Upper lobe of right lung (tissue), 1 donor: ENCODE results near the gene JUNB. TPM values are rescaled to one million over a fixed set of nuclear protein-coding genes. Genes with fewer than 3 reads are reported as not detected.

Experiments
- ATAC-seq: fragments of 200-7000 bp; cut with Tn5 transposase; one replicate; pipeline ENCODE4 v1.9.1; 2020; ENCODE audit warnings: mild to moderate bottlenecking, moderate library complexity
- DNase-seq: peaks from one replicate; pipeline ENCODE4 v3.0.0-alpha.2; 2020
- H3K27ac ChIP-seq: fragments of 200-600 bp; one replicate; pipeline ENCODE4 v1.8.0; 2022
- H3K27me3 ChIP-seq: fragments of 200-600 bp; one replicate; pipeline ENCODE4 v1.8.0; 2022; ENCODE audit warnings: mild to moderate bottlenecking
- H3K36me3 ChIP-seq: fragments of 200-600 bp; one replicate; pipeline ENCODE4 v1.8.0; 2022
- H3K4me1 ChIP-seq: fragments of 200-600 bp; one replicate; pipeline ENCODE4 v1.8.0; 2022
- H3K4me3 ChIP-seq: fragments of 200-600 bp; one replicate; pipeline ENCODE4 v1.8.0; 2022; ENCODE audit warnings: mild to moderate bottlenecking
- H3K9me3 ChIP-seq: fragments of 200-600 bp; one replicate; pipeline ENCODE4 v1.8.0; 2022
- CTCF ChIP-seq: fragments of 200-600 bp; IDR thresholded peaks from one replicate; pipeline ENCODE4 v1.8.0; 2022; ENCODE audit warnings: antibody characterized with exemption
- intact Hi-C: fragments of 100-400 bp; cut with DNase I; formaldehyde crosslinking; loops from one replicate; pipeline ENCODE4 v1.11.0; 2022
- total RNA-seq: library from RNA; stranded (reverse); fragmentation: NEBNext Ultra II Directional; extraction: Animal tissue kit (Norgen Biotek cat#: 25700); gene quantifications from one replicate; pipeline ENCODE4 v1.2.1, GENCODE V29; 2021
- donor health status: DM: no; HTN: yes; CAD: no; lungs with severe emphysema.

Gene JUNB
- total RNA-seq, 1 donor from 2014 or later, result 174 TPM

- peaks cover 91% of the 10 kb centered on the region for H3K27me3 ChIP-seq
- no peaks in the 10 kb centered on the region for H3K36me3 ChIP-seq
- DNase-seq, result no peak
- no peaks in the 10 kb centered on the region for H3K9me3 ChIP-seq
- intact Hi-C loops, result no loop called here
- no peak within 1 kb of the TSS for H3K27ac ChIP-seq
- peak within 1 kb of the TSS; percentile 40 for H3K4me3 ChIP-seq
- TF ChIP-seq CTCF, result no peak
- ATAC-seq, result no peak
- peaks cover 13% of the 10 kb centered on the region for H3K4me1 ChIP-seq
These were observed 43.3 kb downstream of the JUNB start, which contains the start of gene RTBDN for GRCh38 chr19:12834566-12834943. Gene RTBDN (minus strand): TSS chr19:12834579. CDS start chr19:12829979, 4,600 bp downstream.

DNA sequence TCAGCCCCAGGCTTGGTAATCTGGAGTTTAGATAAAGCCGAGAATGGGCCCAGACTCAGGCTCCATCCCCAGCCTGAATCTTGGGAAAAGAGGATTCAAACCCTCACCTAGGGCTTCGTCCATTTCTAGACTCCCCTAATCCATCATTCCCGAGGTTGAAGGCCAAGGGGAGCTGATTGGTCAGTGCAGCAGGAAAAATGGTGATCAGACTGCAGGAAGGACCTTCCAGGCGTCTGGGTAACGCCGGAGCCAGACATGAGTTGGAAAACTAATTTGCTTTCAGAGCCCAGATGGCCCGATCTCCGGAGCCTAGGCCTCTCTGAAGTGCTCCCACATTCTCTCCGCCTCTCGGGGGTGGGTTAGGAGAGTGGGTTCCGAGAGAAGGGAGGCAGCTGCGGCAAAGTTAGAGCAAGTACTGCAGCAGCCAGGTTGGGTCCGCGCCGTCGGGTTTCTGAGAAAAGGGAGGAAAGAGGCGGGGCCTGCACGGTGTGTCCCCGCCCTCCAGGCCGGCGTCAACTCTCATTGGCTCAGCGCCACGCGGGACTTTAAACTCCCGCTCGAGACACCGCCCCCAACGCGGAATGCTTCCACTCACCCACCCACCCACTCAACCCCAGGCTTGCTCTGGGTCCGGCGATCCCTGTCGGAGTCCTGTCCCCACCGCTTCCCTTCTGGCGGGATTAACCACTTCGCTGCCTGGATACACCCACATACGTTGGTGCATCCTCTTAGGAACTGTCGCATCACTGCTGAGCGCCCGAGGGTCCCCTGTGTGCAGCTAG, 43.9 kb downstream of the JUNB start:
- H3K27me3 ChIP-seq, result peaks cover 91% of the 10 kb centered on the region
- intact Hi-C loops, result no loop called here
- peaks cover 13% of the 10 kb centered on the region for H3K4me1 ChIP-seq
- H3K9me3 ChIP-seq, result no peaks in the 10 kb centered on the region
- no peak overlapping the region for H3K27ac ChIP-seq
- ATAC-seq (no peak), DNase-seq (no peak)
- H3K4me3 ChIP-seq, result no peak overlapping the region
- TF ChIP-seq CTCF, result no peak
- no peaks in the 10 kb centered on the region for H3K36me3 ChIP-seq

- no peak for TF ChIP-seq CTCF
- H3K27me3 ChIP-seq, result peaks cover 96% of the 10 kb centered on the region
- H3K4me3 ChIP-seq, result no peak overlapping the region
- H3K27ac ChIP-seq, result no peak overlapping the region
- intact Hi-C loops, result no loop called here
- no peaks in the 10 kb centered on the region for H3K36me3 ChIP-seq
- ATAC-seq (no peak), DNase-seq (no peak)
- H3K9me3 ChIP-seq, result no peaks in the 10 kb centered on the region
- H3K4me1 ChIP-seq, result peaks cover 17% of the 10 kb centered on the region
These were observed 45.2 kb downstream of the JUNB start for GRCh38 chr19:12836529-12836863.

GRCh38 chr19:12837225-12837624, 45.9 kb downstream of the JUNB start:
- peaks cover 96% of the 10 kb centered on the region for H3K27me3 ChIP-seq
- no peaks in the 10 kb centered on the region for H3K9me3 ChIP-seq
- H3K27ac ChIP-seq, result no peak overlapping the region
- TF ChIP-seq CTCF, result no peak
- no peak for DNase-seq
- intact Hi-C loops, result no loop called here
- H3K4me3 ChIP-seq, result no peak overlapping the region
- no peak for ATAC-seq
- no peaks in the 10 kb centered on the region for H3K36me3 ChIP-seq
- H3K4me1 ChIP-seq, result peaks cover 17% of the 10 kb centered on the region

DNA sequence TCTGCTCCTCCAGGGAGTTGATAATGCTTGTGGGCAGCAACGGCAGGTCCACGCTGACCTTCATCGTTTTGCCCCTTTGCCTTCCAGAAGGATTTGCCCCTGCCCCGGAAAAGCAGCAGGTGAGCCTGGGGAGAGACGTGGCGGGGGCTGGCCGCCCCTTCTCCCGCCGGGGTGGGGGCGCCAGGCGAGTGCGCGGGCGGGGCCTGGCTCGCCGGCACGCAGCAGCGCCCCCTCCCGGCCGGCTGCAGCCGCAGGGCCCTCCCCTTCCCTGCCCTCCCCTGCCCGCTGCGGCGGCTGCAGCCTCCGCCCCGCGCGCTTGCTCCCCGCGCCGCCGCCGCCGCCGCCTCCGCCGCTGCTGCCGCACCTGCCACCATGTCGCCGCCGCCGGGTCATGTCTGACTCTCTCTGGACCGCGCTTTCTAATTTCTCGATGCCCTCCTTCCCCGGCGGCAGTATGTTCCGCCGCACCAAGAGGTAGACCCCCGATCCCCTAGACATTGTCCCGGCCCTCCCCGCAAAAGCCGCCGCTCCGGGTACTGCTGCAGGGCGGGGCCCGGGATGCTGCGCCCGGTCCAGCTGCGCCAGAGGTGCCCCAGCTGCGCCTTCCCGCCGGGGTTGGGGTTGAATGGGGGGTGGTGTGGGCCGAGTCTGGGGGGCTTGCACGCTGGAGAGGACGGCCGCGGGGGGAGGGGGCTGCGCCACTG, 47.0 kb downstream of the JUNB start, which contains the start of gene MAST1:
TSS of gene MAST1 (plus strand) at position 334 of the 704 bp plus-strand sequence. CDS start at position 392, 58 bp downstream.
- Histone ChIP-seq H3K36me3 (no peaks in the 10 kb centered on the region), H3K27ac (no peak within 1 kb of the TSS), H3K27me3 (peaks cover 96% of the 10 kb centered on the region), H3K4me3 (peak within 1 kb of the TSS; percentile 30), H3K9me3 (no peaks in the 10 kb centered on the region), H3K4me1 (peaks cover 15% of the 10 kb centered on the region)
- intact Hi-C loops, result no loop called here
- ATAC-seq, result peak; percentile 73
- TF ChIP-seq CTCF, result peak; percentile 28
- peak; percentile 71 for DNase-seq
